NCI-H146 treated with DMSO at 0.1 percent for 48 hours (cell line): ENCODE measurements around the gene PCNX4.
A peak's percentile ranks its signal among the peaks of the same experiment; 100 is the strongest.

Experiments used
- DNase-seq: peaks from one replicate; lab custom pipeline; 2025; ENCODE audit not compliant: unreplicated experiment; lab: John Stamatoyannopoulos, UW

The PCNX4 gene

DNA sequence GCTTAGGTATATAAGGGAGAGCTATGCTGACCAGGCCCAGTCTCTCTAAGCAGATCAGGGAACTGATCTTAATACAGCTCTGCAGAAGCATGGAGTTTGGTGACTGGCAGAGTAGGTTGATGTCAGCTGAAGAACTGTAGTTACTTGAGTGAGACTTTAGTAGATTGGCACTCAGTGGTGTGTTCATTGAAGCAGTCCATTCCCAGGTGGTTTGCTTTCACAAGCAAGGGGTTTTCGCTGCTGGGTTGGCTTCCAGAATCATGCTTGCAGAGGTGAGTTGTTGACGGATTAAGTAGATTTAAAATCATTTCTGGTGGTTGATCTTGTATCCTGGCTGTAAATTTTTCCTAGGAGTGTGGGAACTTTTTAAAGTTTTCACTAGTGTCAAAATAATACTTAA, 80.0 kb downstream of the PCNX4 start:
- no peak for DNase-seq

- DNase-seq, result no peak
Observed at GRCh38 chr14:60174352-60175254, 82.9 kb downstream of the PCNX4 start.

GRCh38 chr14:60175255-60175902, 83.7 kb downstream of the PCNX4 start:
- no peak for DNase-seq

- no peak for DNase-seq
Observed at GRCh38 chr14:60178164-60178563, 86.4 kb downstream of the PCNX4 start.

DNA sequence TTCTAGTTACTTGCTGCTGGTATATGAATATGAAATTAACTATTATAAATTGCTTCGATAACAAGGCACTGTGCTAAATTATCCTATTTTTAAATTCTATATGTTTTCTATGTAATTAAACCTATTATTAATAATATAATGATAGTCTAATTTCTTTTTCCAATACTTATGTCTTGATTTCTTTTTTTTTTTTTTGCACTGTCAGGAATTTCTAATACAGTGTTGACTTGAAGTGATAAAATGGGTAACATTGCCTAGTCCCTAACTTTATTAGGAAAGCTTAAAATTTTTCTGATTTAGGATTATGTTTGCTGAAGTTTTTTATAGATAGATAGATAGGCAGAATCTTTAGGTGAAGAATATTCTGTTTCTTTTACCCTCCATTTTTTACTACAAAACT, 87.1 kb downstream of the PCNX4 start:
- no peak for DNase-seq

DNA sequence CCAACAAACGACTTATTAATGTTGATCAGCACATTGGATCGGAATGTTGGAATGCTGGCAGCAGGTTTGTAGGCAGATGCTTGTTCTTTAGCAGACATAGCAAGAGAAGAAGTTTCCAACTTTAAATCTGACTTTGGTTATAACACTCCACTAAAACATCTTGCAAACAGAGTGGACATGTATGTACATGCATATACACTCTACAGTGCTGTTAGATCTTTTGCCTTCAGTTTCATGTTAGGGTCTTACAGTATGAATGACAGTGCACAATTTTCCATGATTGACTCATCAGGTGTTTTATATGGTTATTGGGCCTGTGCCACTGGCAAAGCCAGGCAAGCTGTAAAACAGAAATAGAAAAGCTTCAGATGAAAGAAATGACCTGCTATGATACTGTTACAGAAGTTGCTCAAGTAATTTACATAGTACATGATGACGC, 87.7 kb downstream of the PCNX4 start:
- DNase-seq, result no peak

- no peak for DNase-seq
Observed at GRCh38 chr14:60183138-60183537, 91.4 kb downstream of the PCNX4 start.

DNA sequence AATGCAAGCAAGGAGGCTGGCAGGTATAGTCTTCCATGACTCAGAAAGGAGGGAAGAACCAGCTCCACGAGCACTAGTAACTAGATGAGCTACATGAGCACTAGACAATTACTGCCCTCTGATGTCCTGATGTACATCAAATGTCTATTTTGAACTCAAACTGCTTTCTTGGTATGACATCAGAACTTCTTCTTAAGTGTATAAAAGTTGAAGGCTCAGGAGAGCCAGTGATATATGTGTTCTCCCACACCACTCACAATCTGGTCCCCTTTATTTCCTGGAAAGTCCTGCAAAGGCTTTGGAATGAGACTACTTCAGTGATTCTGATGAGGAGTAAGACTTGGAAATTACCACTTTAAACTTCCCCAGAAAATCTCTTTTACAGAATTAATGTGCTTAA, 92.0 kb downstream of the PCNX4 start:
- DNase-seq, result no peak

DNA sequence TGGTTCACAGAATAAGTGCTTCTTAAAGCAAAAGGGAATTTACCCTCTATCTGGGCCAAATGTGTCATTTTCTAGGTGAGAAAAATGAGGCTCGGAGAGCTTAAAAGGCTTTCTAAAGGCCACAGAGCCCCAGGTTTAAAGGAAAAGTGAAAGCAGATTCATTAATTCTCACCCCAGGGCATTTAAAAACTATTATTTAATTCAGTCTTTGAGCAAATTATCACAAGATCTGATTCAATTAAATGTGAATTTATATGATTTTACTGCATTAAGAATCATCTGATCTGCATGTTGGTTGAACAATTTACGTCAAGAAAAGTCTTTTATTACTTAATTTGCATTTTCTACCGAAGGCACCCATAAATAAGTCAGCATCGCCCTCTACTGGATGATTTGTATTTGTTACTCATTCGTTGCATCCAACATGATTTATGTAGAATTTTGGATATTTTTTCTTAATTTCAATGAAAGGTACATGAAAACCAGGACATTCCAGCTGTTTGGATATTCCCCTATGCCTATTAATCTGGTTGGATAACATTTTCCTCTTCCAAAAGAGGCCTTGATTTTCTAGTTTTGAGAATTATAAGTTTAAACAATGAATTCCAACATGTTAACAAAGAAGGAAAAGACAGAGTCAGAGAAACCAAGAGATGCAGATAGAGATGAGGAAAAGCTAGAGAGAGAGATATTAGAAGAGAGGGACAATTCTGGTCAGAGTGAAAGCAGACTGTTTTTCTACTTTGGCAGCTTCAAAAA, 92.6 kb downstream of the PCNX4 start:
- peak; percentile 24 for DNase-seq

DNA sequence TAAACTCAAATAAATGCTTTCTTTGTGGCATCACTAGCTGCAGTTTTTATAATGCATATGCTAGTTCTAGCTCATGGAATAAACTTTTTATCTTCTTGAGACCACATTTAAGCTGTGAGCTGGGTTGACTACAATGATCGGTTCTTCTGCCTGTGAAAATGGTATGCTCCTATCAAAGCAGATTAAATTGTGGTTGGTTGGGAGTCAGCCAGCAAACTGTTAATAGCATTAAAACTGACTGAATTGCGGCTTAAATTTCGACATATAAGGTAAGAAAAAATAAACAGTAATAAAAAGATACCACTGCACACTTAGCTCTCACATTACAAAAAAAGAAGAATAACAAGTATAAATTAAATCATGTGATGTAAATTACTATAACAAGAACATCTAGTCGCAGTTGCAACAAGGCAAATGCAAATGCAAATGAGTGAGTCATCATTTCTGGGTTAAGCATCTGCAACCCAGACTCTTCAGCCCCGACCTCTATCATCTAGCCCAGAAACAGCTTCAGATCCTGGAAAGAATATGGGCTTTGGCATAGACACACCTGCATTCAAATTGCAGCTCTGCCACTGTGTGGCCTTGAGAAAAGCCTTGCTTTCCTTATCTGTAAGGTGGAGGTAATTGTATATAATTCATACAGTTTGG, 93.3 kb downstream of the PCNX4 start:
- DNase-seq, result no peak

- no peak for DNase-seq
Observed at GRCh38 chr14:60188115-60188514, 96.4 kb downstream of the PCNX4 start.

DNA sequence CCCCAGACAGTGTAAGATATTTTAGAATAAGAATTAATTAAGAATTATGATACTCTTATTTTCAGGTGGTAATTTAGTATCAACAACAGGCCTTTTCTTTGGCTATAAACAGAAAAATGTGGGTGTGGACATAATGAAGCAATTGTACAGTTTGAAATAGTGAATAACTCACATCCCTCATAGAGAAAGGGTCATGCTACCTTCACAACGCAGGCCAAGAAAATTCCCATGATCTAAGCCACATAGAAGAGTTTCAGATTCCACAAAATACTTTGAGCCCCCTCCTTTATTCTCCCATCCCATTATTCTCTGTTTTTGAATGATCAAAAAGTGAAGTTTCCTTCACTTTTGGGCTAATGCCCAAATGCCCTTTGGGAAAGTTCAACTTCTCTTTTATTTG, 97.0 kb downstream of the PCNX4 start:
- DNase-seq, result no peak

- DNase-seq, result no peak
Observed at GRCh38 chr14:60189923-60190840, 98.5 kb downstream of the PCNX4 start.

GRCh38 chr14:60195179-60195810, 103.6 kb downstream of the PCNX4 start:
- no peak for DNase-seq

DNA sequence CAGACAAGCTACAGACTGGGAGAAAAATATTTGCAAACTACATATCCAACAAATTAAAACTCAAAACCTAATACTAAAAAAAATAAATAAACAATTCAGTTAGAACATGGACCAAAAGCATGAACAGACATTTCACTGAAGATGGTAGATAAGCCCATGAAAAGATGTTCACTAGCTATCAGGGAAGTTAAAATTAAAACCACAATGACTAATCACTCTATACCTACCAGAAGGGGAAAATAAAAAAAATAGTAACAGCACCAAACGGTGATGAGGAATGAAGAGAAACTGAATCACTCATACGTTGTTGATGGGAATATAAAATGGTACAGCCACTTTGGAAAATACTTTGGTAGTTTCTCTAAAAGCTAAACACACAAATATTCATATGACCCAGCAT, 104.6 kb downstream of the PCNX4 start:
- DNase-seq, result no peak

DNA sequence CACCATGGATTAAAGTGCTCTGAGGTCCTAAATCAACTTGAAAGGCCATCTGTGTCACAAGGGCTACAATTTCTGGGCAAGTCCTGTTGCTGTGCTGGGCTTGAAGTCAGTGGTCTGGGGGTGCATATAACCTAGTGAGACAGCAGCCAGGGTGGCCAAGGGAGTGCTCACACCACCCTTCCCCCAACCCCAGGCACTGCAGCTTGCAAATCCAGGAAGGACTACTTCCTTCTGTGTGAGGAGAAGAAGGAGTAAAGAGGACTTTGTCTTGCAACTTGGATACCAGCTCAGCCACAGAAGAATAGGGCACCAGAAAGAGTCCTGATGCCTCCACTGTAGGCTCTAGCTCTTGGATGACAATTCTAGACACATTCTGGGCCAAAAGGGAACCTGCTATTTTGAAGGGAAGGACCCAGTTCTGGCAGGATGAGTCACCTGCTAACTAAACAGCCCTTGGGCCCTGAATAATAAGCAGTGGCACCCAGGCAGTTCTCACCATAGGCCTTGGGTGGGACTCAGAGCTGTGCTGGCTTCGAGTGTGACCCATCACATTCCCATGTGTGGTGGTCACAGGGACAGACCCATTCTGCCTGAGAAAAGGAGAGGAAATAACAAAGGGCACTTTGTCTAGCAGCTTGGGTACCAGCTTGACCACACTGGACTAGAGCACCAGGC, 106.0 kb downstream of the PCNX4 start:
- no peak for DNase-seq

GRCh38 chr14:60199321-60199720, 107.6 kb downstream of the PCNX4 start:
- no peak for DNase-seq

DNA sequence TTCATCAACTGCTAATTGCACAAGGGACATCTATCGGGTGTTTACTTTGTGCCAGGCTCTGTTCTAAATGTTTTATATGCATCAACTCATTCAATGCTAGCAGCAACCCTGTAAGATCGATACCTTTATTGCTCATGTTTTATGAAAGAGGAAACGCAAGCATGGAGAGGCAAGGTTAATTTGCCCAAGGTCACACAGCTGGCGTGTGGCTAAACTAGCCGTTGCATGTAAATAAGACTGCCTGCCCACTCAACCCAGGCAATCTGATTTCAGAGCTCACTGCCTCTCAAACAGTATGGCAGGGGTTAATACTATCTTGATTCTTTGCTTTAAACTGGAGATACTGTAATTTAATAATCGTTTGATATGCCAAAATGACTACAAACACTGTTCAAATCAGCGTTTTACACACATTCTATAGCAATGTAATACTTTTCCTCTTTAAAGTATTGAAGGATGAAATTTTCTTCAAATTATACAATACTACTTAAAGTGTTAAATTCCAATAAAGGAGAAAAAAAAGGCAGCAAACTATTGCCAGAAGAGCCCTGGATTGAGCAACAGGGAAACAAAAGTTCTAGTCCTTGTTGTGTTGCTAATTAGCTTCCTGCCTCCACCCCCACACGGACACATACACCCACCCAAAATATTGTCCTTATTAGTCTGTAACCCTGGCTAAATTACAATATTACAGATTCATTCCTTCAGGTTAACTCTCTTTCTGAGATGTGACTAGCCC, 112.5 kb downstream of the PCNX4 start:
- DNase-seq, result peak; percentile 83
